Mucosa of stomach (tissue), 1 donor: ENCODE data around the gene MGA.

ENCODE experiments used
- H3K27me3 ChIP-seq: one replicate; pipeline ENCODE4 v1.7.0; 2013; ENCODE audit warnings: mild to moderate bottlenecking, low read length; ENCODE audit not compliant: control insufficient read depth, insufficient read depth
- H3K36me3 ChIP-seq: one replicate; pipeline ENCODE4 v1.7.0; 2013; ENCODE audit warnings: low read length; ENCODE audit not compliant: control insufficient read depth, insufficient read depth
- H3K4me1 ChIP-seq: one replicate; pipeline ENCODE4 v1.7.0; 2013; ENCODE audit warnings: mild to moderate bottlenecking, low read length; ENCODE audit not compliant: control insufficient read depth, insufficient read depth
- H3K4me3 ChIP-seq: one replicate; pipeline ENCODE4 v1.7.0; 2013; ENCODE audit warnings: low read length
- H3K9ac ChIP-seq: one replicate; pipeline ENCODE4 v1.7.0; 2013; ENCODE audit warnings: mild to moderate bottlenecking, low read length, moderate library complexity
- H3K9me3 ChIP-seq: one replicate; pipeline ENCODE4 v1.7.0; 2013; ENCODE audit warnings: mild to moderate bottlenecking, low read length, moderate library complexity; ENCODE audit not compliant: control insufficient read depth
- donor health status: Pancreatic carcinoma.

MGA gene

DNA sequence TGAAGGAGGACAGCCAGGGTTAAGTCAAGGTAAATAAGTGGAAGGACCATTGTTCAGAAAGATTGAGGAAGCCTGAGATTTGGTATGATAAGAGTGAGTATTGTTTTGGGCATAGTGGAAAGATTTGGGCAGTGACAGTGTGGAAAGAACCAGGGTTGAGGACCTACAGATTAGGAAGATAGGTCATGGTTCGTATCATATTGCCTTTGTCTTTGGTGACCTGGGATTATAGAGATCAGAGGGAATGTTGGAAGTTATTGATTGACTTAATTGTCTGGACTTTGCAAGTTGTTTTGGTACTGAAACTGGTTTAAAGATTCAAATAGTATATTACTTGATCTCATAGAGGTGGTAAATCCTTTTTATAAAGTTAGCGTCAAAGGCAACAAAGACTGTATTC, 23.1 kb upstream of the MGA start:
- Histone ChIP-seq H3K4me3 (no peak overlapping the region), H3K9ac (no peak overlapping the region), H3K9me3 (no peaks in the 10 kb centered on the region), H3K27me3 (no peaks in the 10 kb centered on the region), H3K36me3 (no peaks in the 10 kb centered on the region), H3K4me1 (no peaks in the 10 kb centered on the region)

DNA sequence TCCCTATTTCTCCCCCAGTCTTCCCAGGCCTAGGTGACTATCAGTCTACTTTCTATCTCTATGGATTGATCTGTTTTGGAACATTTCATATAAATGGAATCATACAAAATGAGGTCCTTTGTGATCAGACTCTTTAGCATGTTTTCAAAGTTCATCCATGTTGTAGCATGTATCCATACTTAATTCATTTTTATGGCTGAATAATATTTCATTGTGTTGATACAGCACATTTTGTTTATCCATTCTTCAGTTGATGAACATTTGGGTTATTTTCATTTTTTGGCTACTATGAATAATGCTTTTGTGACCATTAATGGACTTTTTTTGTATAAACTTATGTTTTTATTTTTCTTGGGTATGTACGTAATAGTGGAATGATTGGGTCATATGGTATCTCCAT, 19.2 kb upstream of the MGA start:
- H3K27me3 ChIP-seq, result no peaks in the 10 kb centered on the region
- H3K9ac ChIP-seq, result no peak overlapping the region
- no peaks in the 10 kb centered on the region for H3K36me3 ChIP-seq
- H3K9me3 ChIP-seq, result no peaks in the 10 kb centered on the region
- H3K4me3 ChIP-seq, result no peak overlapping the region
- H3K4me1 ChIP-seq, result no peaks in the 10 kb centered on the region

- Histone ChIP-seq H3K9me3 (no peaks in the 10 kb centered on the region), H3K27me3 (no peaks in the 10 kb centered on the region), H3K9ac (no peak overlapping the region), H3K36me3 (no peaks in the 10 kb centered on the region), H3K4me1 (peaks cover 4% of the 10 kb centered on the region), H3K4me3 (no peak overlapping the region)
These were observed 12.9 kb upstream of the MGA start for GRCh38 chr15:41647262-41647661.

GRCh38 chr15:41648097-41648496, 12.1 kb upstream of the MGA start:
- Histone ChIP-seq H3K4me1 (peaks cover 4% of the 10 kb centered on the region), H3K36me3 (no peaks in the 10 kb centered on the region), H3K4me3 (no peak overlapping the region), H3K9me3 (no peaks in the 10 kb centered on the region), H3K27me3 (no peaks in the 10 kb centered on the region), H3K9ac (no peak overlapping the region)

DNA sequence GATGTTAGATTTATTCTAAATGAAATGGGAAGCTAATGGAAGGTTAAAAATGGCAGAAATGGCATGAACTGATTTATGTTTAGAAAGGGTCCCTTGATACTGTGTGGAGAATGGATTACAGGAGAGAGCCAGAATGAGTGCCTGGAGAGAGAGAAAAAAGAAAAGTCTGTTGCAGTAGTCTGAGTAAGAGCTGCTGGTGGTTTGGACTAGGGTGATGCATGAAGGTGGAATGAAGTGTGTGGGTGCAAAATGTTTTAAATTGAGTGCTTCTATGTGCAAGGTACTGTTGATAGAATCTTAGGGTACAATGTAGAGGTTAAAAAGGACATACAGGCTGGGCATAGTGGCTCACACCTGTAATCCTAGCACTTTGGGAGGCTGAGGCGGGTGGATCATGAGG, 11.4 kb upstream of the MGA start:
- Histone ChIP-seq H3K36me3 (no peaks in the 10 kb centered on the region), H3K4me1 (peaks cover 4% of the 10 kb centered on the region), H3K27me3 (no peaks in the 10 kb centered on the region), H3K9me3 (no peaks in the 10 kb centered on the region), H3K4me3 (no peak overlapping the region), H3K9ac (no peak overlapping the region)

- H3K4me1 ChIP-seq, result peaks cover 4% of the 10 kb centered on the region
- no peaks in the 10 kb centered on the region for H3K27me3 ChIP-seq
- no peak overlapping the region for H3K9ac ChIP-seq
- H3K9me3 ChIP-seq, result no peaks in the 10 kb centered on the region
- H3K36me3 ChIP-seq, result no peaks in the 10 kb centered on the region
- no peak overlapping the region for H3K4me3 ChIP-seq
These were observed 9.4 kb upstream of the MGA start for GRCh38 chr15:41650806-41651205.

DNA sequence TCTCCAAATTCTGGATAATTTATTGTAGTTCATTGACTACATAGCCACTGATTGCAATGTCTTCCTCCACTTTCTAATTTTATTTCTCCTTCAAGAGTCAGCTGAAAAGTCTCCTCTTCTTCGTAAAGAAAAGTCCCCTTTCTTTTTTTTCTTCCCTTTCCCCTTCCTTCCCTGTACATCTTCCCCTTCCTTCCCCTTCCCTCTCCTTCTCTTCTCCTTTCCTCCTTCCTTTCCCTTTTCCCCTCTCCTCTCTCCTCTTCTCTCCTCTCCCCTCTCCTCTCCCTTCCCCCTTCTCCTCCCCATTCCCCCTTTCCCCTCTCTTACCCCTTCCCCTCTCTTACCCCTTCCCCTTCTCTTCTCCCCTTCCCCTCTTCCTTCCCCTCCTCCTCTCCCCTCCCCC, 8.8 kb upstream of the MGA start:
- H3K4me3 ChIP-seq, result no peak overlapping the region
- H3K27me3 ChIP-seq, result no peaks in the 10 kb centered on the region
- H3K36me3 ChIP-seq, result no peaks in the 10 kb centered on the region
- H3K4me1 ChIP-seq, result peaks cover 4% of the 10 kb centered on the region
- H3K9me3 ChIP-seq, result no peaks in the 10 kb centered on the region
- H3K9ac ChIP-seq, result no peak overlapping the region

DNA sequence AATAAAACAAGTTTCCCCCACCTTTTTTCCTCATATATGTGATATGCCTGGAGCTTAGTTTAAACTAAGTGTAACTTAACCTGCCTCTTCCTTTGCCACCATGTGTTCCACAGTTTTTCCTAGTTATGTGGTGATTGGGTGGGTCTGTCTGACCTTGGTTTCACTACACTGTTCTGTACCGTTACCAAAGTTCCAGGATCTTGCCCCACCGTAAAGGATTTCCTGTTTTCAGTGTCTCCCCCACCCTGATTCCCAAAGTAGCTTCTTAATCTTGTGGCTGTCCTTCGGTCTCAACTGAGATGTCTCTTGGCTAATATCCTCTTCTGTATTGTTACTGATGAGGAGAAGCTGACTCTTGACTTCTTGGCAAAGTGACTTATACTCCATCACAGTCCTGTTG, 6.4 kb upstream of the MGA start:
- H3K9me3 ChIP-seq, result no peaks in the 10 kb centered on the region
- H3K27me3 ChIP-seq, result no peaks in the 10 kb centered on the region
- H3K36me3 ChIP-seq, result no peaks in the 10 kb centered on the region
- H3K4me3 ChIP-seq, result no peak overlapping the region
- H3K9ac ChIP-seq, result no peak overlapping the region
- H3K4me1 ChIP-seq, result no peaks in the 10 kb centered on the region

DNA sequence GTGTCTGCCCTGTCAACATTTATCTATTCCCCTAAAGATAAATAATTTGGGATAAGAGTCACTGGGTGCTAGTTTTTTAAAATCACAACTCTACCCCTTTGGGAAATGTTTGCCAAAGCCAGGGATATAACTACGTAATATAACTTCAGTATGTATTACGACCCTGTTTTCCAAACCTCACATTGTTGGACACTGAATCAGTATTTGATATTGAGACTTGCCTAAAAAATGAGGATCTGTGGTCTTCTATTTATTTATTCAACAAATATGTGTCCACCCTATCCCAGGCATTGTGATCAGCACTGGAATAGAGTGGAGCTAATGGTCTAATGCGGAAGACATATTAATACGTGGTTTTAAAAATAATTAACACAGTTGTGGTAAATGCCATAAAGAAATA, 4.5 kb upstream of the MGA start:
- Histone ChIP-seq H3K9me3 (no peaks in the 10 kb centered on the region), H3K36me3 (no peaks in the 10 kb centered on the region), H3K9ac (no peak overlapping the region), H3K4me3 (no peak overlapping the region), H3K27me3 (no peaks in the 10 kb centered on the region), H3K4me1 (peaks cover 11% of the 10 kb centered on the region)

DNA sequence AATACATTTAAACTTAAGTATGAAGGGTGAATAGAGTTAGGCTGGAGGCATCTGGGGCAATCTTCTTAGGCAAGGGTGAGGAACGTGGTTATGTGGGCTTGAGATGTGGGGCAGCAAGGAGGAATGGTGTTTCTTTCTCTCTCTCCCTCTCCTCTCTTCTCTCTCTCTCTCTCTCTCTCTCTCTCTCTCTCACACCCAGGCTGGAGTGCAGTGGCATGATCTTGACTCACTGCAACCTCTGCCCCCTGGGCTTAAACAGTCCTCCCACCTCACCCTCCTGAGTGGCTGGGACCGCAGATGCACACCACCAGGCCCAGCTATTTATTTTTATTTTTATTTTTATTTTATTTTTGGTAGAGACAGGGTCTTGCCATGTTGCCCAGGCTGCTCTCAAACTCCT, 4.0 kb upstream of the MGA start:
- Histone ChIP-seq H3K4me3 (no peak overlapping the region), H3K9ac (no peak overlapping the region), H3K27me3 (no peaks in the 10 kb centered on the region), H3K4me1 (peaks cover 15% of the 10 kb centered on the region), H3K9me3 (no peaks in the 10 kb centered on the region), H3K36me3 (no peaks in the 10 kb centered on the region)

DNA sequence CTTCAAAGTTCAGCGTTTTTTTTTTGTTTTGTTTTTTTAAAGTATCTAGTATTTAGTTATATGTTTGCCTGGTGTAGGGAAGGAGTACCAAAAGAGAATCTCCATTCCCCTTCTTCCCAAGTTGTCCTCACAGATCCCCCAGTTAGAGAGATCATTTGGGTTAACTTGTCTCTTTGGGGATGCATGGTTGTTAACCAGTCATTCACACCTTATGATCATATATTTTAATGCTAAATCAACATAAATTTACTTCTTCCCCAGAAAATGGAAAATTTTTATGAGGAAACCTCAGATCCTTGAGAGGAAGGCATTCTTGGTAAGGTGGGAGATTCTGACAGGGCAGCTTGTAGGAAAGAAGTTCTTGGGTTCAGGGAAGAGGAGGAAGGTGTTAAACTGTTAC, 1.5 kb upstream of the MGA start:
- H3K9me3 ChIP-seq, result no peaks in the 10 kb centered on the region
- H3K9ac ChIP-seq, result no peak overlapping the region
- H3K36me3 ChIP-seq, result no peaks in the 10 kb centered on the region
- H3K4me1 ChIP-seq, result peaks cover 24% of the 10 kb centered on the region
- no peaks in the 10 kb centered on the region for H3K27me3 ChIP-seq
- H3K4me3 ChIP-seq, result no peak overlapping the region

GRCh38 chr15:41659190-41659589, 1.0 kb upstream of the MGA start:
- Histone ChIP-seq H3K9ac (peak overlapping the region; percentile 48), H3K36me3 (no peaks in the 10 kb centered on the region), H3K9me3 (no peaks in the 10 kb centered on the region), H3K27me3 (no peaks in the 10 kb centered on the region), H3K4me3 (no peak overlapping the region), H3K4me1 (peaks cover 24% of the 10 kb centered on the region)

- Histone ChIP-seq H3K9me3 (no peaks in the 10 kb centered on the region), H3K4me3 (peak overlapping the region; percentile 73), H3K9ac (peak overlapping the region; percentile 48), H3K27me3 (no peaks in the 10 kb centered on the region), H3K4me1 (peaks cover 24% of the 10 kb centered on the region), H3K36me3 (no peaks in the 10 kb centered on the region)
These were observed 360 bp upstream of the MGA start for GRCh38 chr15:41659855-41660234.
